ENCODE results near the gene GMIP. TPM values are rescaled to one million over a fixed set of nuclear protein-coding genes. Genes with fewer than 3 reads are reported as not detected.

Gene GMIP
- total and polyA plus RNA-seq, 2 donors (not counting 3 experiments of a cell fraction or from before 2014, with no cell fraction given), result 7.8 to 19.8 TPM

- no TSS peak for BruUV-seq (replicated peaks)
- Histone ChIP-seq H3K27ac (ENCODE audit: insufficient read depth, low read depth, low read length) (no peak overlapping the region), H3K9me3 (replicated peaks; ENCODE audit: control insufficient read depth, insufficient read depth, low read length) (no peaks in the 10 kb centered on the region), H3K4me2 (ENCODE audit: insufficient read depth, low read length) (peak overlapping the region; percentile 76), H2AFZ (ENCODE audit: low read depth, low read length) (no peak overlapping the region), H3K9me1 (replicated peaks; ENCODE audit: control insufficient read depth, extremely low read depth, insufficient read depth, low read length) (no peaks in the 10 kb centered on the region), H3K79me2 (ENCODE audit: control insufficient read depth, insufficient read depth, low read length) (peaks cover 22% of the 10 kb centered on the region), H3K4me3 (replicated peaks in 1 of 3; ENCODE audit: insufficient read depth in 1 of 3, low read depth in 1 of 3, low read length in 3 of 3) (peak overlapping the region in 1 of 3 experiments; percentile 57), H3K36me3 (ENCODE audit: control insufficient read depth in 2 of 2, extremely low read depth in 1 of 2, insufficient read depth in 2 of 2, low read length in 2 of 2) (peaks cover 5 to 15% of the 10 kb centered on the region in 2 experiments), H3K27me3 (ENCODE audit: control insufficient read depth in 2 of 2, insufficient read depth in 2 of 2, low read length in 2 of 2) (no peaks in the 10 kb centered on the region), H3K4me1 (ENCODE audit: control insufficient read depth, extremely low read depth, insufficient read depth, low read length) (peaks cover 3% of the 10 kb centered on the region), H3K9ac (replicated peaks; ENCODE audit: extremely low read depth, insufficient read depth, low read length) (no peak overlapping the region), H4K20me1 (replicated peaks; ENCODE audit: control insufficient read depth, extremely low read depth, insufficient read depth, low read length) (no peaks in the 10 kb centered on the region)
- POLR2A ChIA-PET, result no interaction called here
- FAIRE-seq, result no peak
- intact Hi-C loops (cut with micrococcal nuclease), result loop anchor here (2.0 to 10.0 kb wide), 2 partner anchors 204 to 242 kb away; partner anchors contain the start of gene ZNF93
- CTCF ChIA-PET, result no interaction called here
- DNase-seq (ENCODE audit: low read depth, low spot score), result no peak
- dilution Hi-C loops (cut with MboI; ENCODE audit: extremely low pct_ligation_motif_present, low sequenced_read_pairs), result no loop called here
- no peak for TF ChIP-seq POLR2A (IDR thresholded peaks at IDR 0.05; ENCODE audit: low read depth, low read length)
Measured at GRCh38 chr19:19662344-19662743, 18.9 kb upstream of the GMIP start.

- Histone ChIP-seq H3K4me1 (ENCODE audit: control insufficient read depth, extremely low read depth, insufficient read depth, low read length) (peaks cover 3% of the 10 kb centered on the region), H3K27ac (ENCODE audit: insufficient read depth, low read depth, low read length) (no peak overlapping the region), H3K9ac (replicated peaks; ENCODE audit: extremely low read depth, insufficient read depth, low read length) (no peak overlapping the region), H3K79me2 (ENCODE audit: control insufficient read depth, insufficient read depth, low read length) (peaks cover 22% of the 10 kb centered on the region), H3K27me3 (ENCODE audit: control insufficient read depth in 2 of 2, insufficient read depth in 2 of 2, low read length in 2 of 2) (no peaks in the 10 kb centered on the region), H3K9me3 (replicated peaks; ENCODE audit: control insufficient read depth, insufficient read depth, low read length) (no peaks in the 10 kb centered on the region), H3K4me3 (replicated peaks in 1 of 3; ENCODE audit: insufficient read depth in 1 of 3, low read depth in 1 of 3, low read length in 3 of 3) (no peak overlapping the region), H4K20me1 (replicated peaks; ENCODE audit: control insufficient read depth, extremely low read depth, insufficient read depth, low read length) (no peaks in the 10 kb centered on the region), H3K36me3 (ENCODE audit: control insufficient read depth in 2 of 2, extremely low read depth in 1 of 2, insufficient read depth in 2 of 2, low read length in 2 of 2) (peaks cover 6 to 20% of the 10 kb centered on the region in 2 experiments), H3K4me2 (ENCODE audit: insufficient read depth, low read length) (no peak overlapping the region), H3K9me1 (replicated peaks; ENCODE audit: control insufficient read depth, extremely low read depth, insufficient read depth, low read length) (no peaks in the 10 kb centered on the region), H2AFZ (ENCODE audit: low read depth, low read length) (no peak overlapping the region)
- no peak for FAIRE-seq
- TF ChIP-seq JUN (IDR thresholded peaks at IDR 0.05; ENCODE audit: borderline replicate concordance, insufficient read depth, insufficient read length, low read depth) (no peak), MAX (IDR thresholded peaks at IDR 0.05; ENCODE audit: insufficient read depth, insufficient read length) (no peak), POLR2A (IDR thresholded peaks at IDR 0.05; ENCODE audit: low read depth, low read length) (no peak), GATA2 (IDR thresholded peaks at IDR 0.05; ENCODE audit: insufficient read depth, insufficient read length, low read depth, low read length) (no peak), MYC (IDR thresholded peaks at IDR 0.05; ENCODE audit: low read depth, low read length) (no peak), FOS (IDR thresholded peaks at IDR 0.05; ENCODE audit: borderline replicate concordance, insufficient read depth, low read length) (no peak), CTCF (IDR thresholded peaks at IDR 0.05; ENCODE audit: extremely low read depth in 1 of 2, insufficient read depth in 1 of 2, low read depth in 1 of 2, low read length in 2 of 2) (no peak), EZH2 (IDR thresholded peaks at IDR 0.05; ENCODE audit: borderline replicate concordance, low read depth, low read length, severe bottlenecking) (no peak), POLR2AphosphoS5 (IDR thresholded peaks at IDR 0.05; ENCODE audit: insufficient read depth, low read depth, low read length) (no peak)
- DNase-seq (ENCODE audit: low read depth, low spot score), result no peak
- intact Hi-C loops (cut with micrococcal nuclease) (loop anchor here (2.0 to 10.0 kb wide), 2 partner anchors 205 to 243 kb away; partner anchors contain the start of gene ZNF93), dilution Hi-C loops (cut with MboI; ENCODE audit: extremely low pct_ligation_motif_present, low sequenced_read_pairs) (no loop called here)
- ChIA-PET CTCF (no interaction called here), POLR2A (no interaction called here)
- no TSS peak for BruUV-seq (replicated peaks)
Measured at GRCh38 chr19:19661675-19662251, 18.3 kb upstream of the GMIP start.

All from endothelial cell of umbilical vein (primary cell).